GM21717 (cell line): Measurements from ENCODE around the gene SH2B2.

Experiments used
- ATAC-seq: cut with Tn5 transposase; IDR thresholded peaks from one replicate; pipeline ENCODE4 v1.9.1; 2021; ENCODE audit warnings: mild to moderate bottlenecking, moderate library complexity; ENCODE audit not compliant: unreplicated experiment

Gene SH2B2

DNA sequence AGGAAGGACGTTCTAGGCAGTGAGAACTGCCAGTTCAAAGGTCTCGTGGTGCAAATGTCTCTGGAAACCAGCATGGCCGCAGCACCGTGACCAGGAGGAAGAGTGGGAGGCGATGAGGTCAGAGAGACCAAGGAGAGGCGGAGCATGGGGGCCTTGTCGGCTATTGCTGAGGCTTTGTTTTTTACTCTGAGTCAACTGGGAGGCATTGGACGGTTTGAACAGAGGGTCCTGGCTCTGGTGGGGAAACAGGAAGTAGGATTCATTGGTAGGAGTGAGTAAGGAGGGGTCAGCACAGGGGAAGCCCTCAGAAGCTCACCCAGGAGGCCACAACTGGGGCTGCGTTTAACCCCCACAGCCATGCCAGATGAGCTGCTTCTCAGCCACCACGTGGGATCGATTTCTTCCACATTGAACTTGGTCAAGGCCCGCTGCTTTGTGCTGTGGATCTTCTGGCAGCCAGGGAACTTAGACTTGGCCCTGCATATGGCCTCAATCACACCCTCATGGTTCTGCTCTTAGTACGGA, 22.2 kb upstream of the SH2B2 start:
- ATAC-seq = no peak

DNA sequence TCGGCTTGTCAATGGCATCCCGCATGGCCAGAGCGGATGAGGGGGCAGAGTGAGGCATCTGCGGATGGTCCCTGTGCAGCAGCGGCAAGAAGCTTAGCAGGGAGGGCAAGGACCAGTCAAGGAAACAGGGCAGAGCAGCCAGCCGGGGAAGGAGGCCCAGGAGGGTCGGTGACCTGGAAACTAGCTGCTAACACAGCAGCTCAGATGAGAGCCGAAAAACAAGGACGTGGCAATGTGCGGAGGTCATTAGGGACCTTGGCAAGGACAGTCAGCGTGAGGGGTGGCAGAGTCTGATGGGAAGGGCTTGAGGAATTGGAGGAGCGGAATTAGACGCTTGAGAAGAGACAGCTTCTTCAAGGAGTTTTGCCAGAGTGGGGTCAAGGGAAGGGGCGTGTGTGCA, 20.1 kb upstream of the SH2B2 start:
- no peak for ATAC-seq

DNA sequence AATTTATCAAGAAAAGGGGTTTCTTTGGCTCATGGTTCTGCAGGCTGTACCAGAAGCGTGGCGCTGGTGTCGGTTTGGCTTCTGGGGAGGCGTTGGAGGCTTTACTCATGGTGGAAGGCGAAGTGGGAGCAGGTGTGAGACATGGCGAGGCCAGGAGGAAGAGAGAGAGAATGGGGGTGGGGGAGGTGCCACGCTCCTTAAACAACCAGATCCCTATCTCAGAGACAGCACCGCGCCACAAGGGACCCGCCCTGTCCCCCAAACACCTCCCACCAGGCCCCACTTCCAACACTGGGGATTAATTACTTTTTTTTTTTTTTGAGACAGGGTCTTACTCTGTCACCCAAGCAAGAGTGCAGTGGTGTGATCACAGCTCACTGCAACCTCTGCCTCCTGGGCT, 18.0 kb upstream of the SH2B2 start:
- ATAC-seq = no peak

DNA sequence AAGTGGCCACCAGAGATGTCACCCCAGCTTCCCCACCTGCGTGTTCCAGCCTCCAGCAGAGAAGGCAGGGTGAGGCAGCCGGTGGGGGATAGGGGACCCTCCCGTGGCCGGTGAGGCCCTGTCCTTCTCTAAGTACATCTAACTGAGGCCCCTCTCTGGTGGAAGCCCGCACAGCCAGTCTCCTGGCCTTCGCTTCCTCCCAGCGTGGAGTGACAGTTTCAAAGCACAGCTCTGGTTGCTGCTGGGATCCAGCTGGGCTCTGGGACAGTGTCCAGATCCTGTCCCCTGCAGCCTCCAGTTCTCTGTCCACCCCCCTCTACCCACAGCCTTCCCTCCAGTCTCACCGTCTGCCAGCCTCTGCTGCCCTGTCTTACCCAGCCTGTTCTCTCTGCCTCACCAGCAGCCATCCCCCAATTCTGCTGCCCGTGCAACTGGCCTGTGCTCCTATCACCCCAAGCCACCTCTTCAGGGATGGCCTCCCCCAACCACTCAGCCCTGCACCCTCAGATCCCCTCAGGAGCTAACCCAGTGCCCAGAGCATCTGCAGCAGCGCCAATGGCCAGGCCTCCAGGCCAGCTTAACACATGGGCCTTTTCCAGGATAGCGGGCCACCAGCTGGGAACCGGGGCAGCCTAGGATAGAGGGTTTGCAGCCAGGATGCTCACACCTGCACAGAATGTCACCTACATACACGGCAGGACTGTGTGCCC, 16.3 kb upstream of the SH2B2 start:
- ATAC-seq = no peak

DNA sequence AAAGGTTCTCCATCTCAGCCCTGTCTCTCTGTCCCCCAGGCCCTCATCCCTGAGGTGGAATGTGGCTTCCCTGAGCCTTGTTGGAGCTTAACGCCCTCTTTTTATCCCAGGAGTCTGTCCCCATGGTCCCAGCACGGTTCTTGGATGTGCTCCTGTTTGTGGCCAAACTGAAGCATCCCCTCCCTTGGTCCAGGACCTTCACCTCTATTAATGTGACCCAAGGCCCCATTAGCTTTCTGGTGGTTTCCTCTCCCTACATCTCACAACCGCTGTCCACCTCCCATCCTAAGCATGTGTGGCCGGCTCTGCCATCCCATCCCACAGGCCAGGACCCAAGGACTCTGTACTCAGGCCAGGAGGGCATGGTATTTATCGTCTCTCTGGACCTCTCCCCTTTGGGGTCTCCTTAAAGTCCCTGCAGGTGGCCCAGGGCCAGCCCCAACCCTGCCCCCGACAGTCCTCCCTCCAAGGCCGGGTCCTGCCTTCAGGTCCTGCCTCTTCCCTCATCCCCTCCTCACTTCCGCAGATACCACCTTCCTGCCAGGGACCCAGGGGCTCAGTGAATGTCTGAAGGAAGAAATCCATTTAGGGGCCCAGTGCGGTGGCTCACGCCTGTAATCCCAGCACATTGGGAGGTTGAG, 15.4 kb upstream of the SH2B2 start:
- no peak for ATAC-seq

DNA sequence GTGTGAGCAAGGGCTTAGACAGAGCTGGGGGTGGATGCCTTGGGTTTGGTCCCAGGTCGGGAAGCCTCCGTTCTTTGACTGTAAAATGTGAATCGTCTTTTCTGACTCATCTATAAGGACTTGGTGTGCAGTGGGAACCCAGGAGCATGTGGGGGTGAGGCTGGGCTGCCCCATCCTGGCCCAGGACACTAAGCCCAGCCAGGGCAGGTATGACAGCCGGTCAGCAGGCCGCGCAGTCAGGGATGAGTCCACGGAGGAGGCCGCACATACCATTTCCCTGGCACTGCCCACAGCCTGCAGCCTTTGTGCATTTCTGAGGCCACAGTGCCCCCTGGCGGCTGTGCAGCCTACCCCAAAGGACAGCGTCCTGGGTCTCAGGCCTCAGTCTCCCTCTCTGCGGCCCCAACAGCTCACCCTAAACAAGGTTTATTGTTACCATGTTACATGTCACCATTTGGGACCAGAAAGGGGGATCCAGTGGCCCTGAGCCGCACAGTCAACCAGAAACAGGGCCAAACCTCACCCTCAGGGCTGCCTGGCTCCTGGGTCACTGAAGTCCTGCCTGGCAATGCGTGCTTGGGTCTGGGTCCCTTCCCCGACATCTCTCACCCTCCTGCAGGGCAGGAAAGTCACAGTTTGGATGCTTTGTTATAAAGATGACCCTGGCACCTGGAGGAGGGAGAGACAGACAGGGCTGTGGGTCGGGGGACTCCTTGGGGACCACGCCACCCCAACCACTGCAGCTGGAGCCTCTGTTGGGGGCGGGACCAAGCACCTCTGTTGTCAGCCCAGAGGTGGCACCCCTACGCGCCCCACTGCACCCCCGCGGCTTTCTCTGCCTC, 14.4 kb upstream of the SH2B2 start:
- no peak for ATAC-seq

DNA sequence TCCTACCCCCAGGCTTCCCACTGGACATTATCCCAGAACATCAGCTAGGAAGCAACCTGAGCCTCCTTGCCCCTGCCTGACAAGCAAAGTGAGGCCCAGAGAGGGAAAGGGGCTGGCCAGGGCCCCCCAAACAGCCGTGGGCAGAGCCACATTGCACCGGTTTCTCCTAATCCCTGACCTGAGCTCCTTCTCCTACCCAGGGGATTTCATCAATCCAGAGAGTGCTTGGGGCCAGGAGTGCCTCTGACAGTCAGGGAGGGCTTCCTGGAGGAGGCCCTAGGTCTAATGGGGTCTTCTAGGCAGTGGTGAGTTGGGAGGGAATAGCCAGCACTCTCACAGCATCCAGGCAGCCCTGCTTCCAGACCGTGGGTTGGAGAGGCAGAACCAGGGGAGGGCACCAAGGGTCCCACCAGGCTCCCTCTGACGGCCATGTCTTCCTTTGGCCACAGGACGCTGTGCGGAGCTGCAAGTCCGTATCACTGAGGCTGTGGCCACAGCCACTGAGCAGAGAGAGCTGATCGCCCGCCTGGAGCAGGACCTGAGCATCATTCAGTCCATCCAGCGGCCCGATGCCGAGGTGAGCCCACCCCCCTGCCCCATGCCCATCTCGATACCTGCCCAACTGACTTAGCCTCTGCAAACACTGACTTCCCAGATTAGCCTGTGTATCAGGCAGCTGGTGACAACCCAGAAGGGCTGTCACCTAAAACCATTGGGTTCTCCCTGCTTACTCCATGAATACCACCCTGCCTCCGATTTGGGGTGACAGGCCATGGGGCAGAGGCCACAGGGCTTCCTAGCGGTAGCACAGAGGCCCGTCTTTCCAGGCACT, 13.5 kb upstream of the SH2B2 start:
- no peak for ATAC-seq

DNA sequence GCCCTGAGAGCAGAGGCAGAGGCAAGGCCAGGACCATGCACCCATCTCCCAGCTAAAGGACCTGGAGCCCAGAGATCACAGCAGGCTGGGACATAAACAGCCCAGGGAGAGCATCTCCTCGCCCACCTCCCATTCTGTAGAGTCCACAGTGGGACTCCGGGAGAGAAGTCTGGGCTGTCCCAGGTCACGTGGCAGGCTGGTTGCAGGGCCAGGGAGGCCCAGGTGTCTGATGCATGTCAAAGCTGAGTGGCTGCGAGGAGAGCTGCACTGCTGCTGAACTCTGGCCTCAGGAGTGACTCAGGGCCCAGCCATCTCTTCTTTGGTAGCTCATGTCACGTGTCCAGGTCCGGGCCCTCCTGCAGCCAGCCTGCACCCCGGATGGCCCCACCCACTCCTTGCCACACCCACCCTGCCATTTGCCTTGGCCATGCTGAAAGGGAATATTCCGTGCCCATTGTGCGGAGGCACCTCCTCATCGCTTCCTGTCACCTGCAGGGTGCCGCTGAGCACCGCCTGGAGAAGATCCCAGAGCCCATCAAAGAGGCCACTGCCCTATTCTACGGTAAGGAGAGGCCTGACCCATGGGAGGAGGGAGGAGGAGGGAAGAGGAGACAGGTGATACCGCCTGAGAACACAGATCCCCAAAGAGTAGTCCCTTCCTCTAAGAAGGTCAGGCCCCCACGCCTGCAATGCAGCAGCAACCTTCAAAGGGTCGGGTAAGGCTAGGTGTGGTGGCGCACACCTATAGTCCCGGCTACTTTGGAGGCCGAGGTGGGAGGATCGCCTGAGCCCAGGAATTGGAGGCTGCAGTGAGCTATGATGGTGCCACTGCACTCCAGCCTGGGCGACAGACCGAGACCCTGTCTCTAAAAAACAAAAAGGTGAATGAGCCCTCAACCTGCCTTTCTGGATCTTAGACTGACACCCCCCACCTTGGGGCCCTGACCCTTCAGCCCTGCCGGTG, 12.6 kb upstream of the SH2B2 start:
- no peak for ATAC-seq

DNA sequence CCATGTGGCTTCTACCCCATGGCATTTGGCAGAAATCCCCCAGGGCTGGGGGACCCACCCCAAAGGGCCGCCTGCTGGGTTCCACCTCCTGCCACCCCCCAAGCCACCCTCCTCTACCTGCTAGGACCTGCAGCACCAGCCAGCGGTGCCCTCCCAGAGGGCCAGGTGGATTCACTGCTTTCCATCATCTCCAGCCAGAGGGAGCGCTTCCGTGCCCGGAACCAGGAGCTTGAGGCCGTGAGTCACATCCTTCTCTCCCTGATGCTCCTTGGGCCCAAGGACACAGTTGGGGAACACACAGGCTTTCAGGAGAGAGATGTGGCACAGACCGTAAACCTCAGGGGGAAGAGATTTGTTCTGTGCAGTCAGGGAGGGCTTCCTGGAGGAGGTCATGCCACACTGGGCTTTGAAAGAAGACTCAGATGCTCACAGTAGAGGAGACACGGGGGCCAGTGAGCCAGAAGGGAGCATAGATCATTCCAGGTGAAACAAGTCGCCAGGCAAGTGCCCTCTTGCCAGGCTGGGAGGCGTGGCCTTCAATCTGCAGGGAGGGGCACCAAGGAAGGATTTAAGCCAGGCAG, 11.5 kb upstream of the SH2B2 start:
- no peak for ATAC-seq

DNA sequence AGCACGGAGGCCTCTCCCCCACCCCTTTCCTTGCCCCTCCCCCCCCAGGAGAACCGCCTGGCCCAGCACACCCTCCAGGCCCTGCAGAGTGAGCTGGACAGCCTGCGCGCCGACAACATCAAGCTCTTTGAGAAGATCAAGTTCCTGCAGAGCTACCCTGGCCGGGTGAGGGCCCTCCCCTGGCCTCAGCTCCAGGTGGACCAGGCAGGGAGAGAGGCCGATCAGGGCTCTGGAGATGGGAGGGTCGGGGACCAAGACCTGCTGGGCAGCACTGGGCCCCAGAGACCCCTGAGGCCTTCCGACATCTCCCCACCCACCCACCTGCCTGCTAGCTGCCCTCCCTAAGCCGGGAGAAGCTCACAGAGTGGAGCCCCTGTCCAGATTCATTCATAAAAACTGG, 8.8 kb upstream of the SH2B2 start:
- no peak for ATAC-seq

DNA sequence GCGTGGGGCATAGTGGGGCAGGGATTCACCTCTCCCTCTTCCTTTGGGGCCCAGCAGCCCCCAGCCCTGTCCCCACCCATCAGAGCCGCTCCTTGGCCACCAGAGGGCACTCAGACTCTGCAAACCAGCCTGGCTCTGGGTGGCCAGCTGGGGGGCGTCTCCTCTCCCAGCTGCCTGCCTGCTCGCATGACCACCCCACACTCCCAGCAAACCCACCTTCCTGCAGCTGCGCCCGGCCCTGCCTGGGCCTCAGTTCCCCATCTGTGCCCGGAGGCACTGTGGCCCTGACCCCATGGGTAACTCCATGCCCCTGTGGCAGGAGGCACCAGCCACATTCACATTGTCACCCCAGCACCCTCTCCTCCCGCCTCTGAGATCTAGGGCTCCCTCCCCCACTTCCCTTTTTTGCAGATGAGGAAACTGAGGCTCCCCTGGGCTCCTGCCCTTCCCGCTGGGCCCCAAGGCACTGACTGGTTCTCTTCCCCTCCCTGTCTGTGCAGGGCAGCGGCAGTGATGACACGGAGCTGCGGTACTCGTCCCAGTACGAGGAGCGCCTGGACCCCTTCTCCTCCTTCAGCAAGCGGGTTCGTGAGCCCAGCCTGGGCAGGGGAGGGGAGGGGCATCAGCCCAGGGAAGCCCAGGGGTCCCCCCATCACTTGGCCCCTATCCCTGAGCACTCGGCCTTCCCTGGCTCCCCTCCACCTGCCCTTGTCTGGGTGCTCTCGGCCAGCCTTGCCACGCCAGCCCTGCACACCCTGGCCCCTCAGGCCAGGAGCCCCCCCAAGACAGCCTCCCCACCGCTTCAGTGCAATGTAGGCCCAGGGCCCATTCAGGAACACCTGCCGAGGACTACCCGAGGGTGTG, 6.9 kb upstream of the SH2B2 start:
- peak; percentile 60 for ATAC-seq

DNA sequence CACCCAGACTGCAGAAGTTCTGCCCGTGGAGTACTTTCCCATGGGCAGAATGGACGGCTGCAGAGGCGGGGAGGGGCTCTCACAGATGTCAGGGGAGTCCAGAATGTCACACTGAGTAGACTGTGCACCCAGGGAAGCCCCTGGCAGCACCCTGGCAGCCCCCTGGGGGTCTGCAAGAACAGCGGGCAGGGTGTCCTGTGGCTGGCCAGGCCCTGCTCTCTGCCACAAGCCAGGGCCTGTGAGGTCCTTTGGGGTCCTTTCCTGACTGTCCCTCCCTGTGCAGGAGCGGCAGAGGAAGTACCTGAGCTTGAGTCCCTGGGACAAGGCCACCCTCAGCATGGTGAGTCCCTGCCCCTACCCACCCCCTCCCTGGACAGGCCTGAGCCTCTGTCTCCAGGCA, 6.1 kb upstream of the SH2B2 start:
- ATAC-seq = no peak

DNA sequence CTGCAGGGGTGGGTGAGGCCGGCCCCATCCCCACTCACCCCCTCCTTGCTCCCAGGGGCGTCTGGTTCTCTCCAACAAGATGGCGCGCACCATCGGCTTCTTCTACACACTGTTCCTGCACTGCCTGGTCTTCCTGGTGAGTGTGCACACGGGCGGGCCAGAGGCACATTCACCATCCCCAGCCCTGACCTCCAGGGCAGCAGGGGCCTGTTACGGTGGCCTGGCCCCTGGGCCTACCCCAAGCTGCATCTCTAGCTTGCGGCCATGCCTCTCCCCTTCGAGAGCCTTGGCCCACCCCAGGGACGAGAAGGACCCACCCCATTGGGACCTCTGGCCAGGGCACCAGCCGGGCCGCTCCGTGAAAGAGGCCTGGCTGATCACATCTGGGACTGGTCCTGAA, 4.9 kb upstream of the SH2B2 start:
- no peak for ATAC-seq

DNA sequence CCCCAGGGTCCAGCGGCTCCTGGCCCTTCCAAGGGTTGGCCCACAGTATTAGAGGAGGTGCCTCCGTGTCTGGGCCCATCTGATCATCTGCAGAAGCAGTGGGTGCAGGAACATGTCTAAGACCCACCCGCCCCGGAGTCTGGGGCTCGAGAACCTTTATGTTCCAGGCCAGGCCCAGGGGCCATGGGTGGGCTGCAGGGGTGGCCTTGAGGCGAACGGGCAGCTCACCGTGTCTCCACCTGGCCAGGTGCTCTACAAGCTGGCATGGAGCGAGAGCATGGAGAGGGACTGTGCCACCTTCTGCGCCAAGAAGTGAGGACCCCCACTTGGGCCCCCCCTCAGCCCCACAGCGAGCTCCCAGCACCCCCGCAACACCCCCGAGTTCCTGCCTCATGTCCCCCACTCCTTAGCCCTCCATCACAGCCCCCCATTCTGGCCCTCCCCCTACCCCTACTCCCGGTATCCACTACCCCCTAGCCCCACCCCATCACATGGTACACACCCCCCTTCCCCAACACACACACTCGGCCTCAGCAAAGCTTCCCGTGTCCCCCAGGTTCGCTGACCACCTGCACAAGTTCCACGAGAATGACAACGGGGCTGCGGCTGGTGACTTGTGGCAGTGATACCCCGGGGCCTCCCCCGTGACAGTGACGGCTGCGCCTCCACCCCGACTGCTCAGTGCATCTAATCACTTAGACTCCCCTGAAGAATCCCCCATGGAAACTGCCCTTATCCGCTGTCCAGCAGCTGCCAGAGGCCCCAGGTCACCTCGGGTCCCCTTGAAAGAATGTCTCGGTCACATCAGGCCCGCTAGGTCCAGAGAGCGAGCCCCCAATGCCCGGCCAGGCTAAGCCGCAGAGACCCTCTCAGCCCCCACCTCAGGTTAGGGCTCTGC, 4.0 kb upstream of the SH2B2 start:
- ATAC-seq = no peak

DNA sequence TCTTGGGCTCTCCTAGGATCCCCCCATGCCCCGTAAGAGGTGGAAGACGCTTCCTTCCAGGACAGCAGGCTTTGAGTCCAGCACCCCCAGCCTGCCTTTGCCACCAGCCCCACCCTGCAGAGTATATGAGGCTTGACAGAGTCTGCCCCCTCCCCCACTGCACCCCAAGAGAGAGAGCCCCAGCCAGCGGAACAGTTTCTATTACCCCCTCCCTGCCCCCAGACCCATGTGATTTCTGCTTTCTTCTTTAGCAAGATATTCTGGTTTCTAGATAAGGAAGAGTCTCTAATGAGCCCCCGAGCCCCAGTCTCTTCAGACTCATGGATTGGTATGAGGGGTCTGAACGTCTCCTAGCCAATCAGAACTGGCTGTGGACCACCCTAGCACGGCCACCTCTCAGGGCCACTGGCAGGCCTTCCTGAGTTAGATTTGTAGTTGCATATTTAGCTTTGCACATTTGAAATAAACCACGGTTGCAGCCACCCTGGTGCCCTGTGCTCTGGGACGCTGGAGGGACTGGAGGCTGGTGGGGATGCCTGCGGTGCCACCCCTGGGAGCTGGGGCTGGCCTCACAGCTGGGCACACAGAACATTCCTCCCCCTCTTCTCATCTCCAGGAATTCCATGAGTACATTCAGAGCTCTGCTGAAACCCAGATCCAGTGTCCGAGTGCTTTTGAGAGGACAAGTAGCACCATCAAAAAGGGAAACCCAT, 3.0 kb upstream of the SH2B2 start:
- no peak for ATAC-seq

DNA sequence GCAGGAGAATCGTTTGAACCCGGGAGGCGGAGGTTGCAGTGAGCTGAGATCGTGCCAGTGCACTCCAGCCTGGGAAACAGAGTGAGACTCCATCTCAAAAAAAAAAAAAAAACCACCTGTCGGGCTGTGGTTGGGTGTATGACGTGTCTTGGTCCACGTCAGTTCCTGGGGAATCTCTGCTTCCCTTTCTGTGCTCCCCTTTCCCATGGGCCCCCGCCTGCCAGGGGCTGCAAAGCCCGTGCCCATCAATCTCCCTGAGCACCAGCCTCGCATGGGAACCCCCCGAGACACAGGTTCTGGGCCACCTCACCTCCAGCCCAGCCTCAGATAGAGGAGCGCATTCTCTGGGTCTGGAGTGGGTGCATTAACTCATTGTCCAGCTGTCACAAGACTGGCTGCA, 2.3 kb upstream of the SH2B2 start:
- ATAC-seq = no peak
